K562 (cell line): ENCODE results near the gene MZB1. TPM values are rescaled to one million over a fixed set of nuclear protein-coding genes. Genes with fewer than 3 reads are reported as not detected.

Experiments used
- BACH1 ChIP-seq: fragments of 200-800 bp; sonication (Bioruptor generic); IDR thresholded peaks from 2 replicates; pipeline ENCODE4 v1.6.1; 2016; ENCODE audit warnings: missing genetic modification characterization, missing compliant biosample characterization
- BRD4 ChIP-seq: fragments of 200-600 bp; sonication (generic); IDR thresholded peaks from 2 replicates; pipeline ENCODE4 v1.6.1; 2017; ENCODE audit warnings: inconsistent platforms
- CBX3 ChIP-seq, 2 experiments: IDR thresholded peaks; 1 replicate in 1 of 2; 2 replicates in 1 of 2; pipeline ENCODE4 v1.6.1; 2012; ENCODE audit warnings: inconsistent platforms in 2 of 2, low read length in 2 of 2, borderline replicate concordance in 1 of 2, control low read depth in 1 of 2
- DNMT1 ChIP-seq: fragments of 450-650 bp; IDR thresholded peaks from 2 replicates; pipeline ENCODE4 v1.6.1; 2016; ENCODE audit warnings: antibody characterized with exemption, mild to moderate bottlenecking
- HNRNPK ChIP-seq: fragments of 200-400 bp; formaldehyde crosslinking; IDR thresholded peaks from one replicate; pipeline ENCODE4 v1.6.1; 2018; ENCODE audit warnings: mild to moderate bottlenecking, low read depth, low read length; ENCODE audit not compliant: poor library complexity, severe bottlenecking
- HOXB6 ChIP-seq: fragments of 250-450 bp; sonication (Bioruptor Pico); IDR thresholded peaks from 2 replicates; pipeline ENCODE4 v1.5.1; 2022; ENCODE audit warnings: mild to moderate bottlenecking, borderline replicate concordance
- KLF10 ChIP-seq: fragments of 250-450 bp; sonication (Bioruptor Pico); IDR thresholded peaks from 2 replicates; pipeline ENCODE4 v1.6.1; 2021; ENCODE audit warnings: matching md5 sums
- NFYB ChIP-seq: IDR thresholded peaks from 2 replicates; pipeline ENCODE4 v1.6.1; 2011; ENCODE audit warnings: mild to moderate bottlenecking, moderate library complexity; ENCODE audit not compliant: insufficient read length; ENCODE audit errors: extremely low read depth
- NR2C1 ChIP-seq, 2 experiments: fragments of 450-650 bp; IDR thresholded peaks; 2 replicates each; pipeline ENCODE4 v1.6.1; 2017; ENCODE audit warnings: mild to moderate bottlenecking in 2 of 2, antibody characterized with exemption in 1 of 2, inconsistent platforms in 1 of 2, missing compliant biosample characterization in 1 of 2, missing genetic modification characterization in 1 of 2
- RBFOX2 ChIP-seq: fragments of 200-400 bp; formaldehyde crosslinking; IDR thresholded peaks from 2 replicates; pipeline ENCODE4 v1.6.1; 2017; ENCODE audit warnings: low read depth, mild to moderate bottlenecking, low read length, moderate library complexity
- SIX5 ChIP-seq, 2 experiments: IDR thresholded peaks; 2 replicates each; pipeline ENCODE4 v1.6.1; 2011; ENCODE audit warnings: low read length in 2 of 2, borderline replicate concordance in 1 of 2, low read depth in 1 of 2, mild to moderate bottlenecking in 1 of 2, moderate library complexity in 1 of 2; ENCODE audit not compliant: insufficient read depth in 1 of 2
- SMAD1 ChIP-seq: fragments of 150-350 bp; IDR thresholded peaks from 2 replicates; pipeline ENCODE4 v1.6.1; 2014; ENCODE audit warnings: low read length, low read depth; ENCODE audit not compliant: partially characterized antibody
- STAT5A ChIP-seq: IDR thresholded peaks from 2 replicates; pipeline ENCODE4 v1.6.1; 2012; ENCODE audit warnings: low read length, inconsistent platforms, borderline replicate concordance
- TEAD4 ChIP-seq, 2 experiments: sonication (generic) in 1 of 2; formaldehyde crosslinking in 1 of 2; IDR thresholded peaks; 2 replicates each; pipeline versions ENCODE4 v1.6.1 to v1.8.0; 2012 to 2022; ENCODE audit warnings: borderline replicate concordance in 1 of 2, inconsistent platforms in 1 of 2, low read length in 1 of 2, mild to moderate bottlenecking in 1 of 2, missing genetic modification reagents in 1 of 2
- TFE3 ChIP-seq: fragments of 450-650 bp; formaldehyde crosslinking; IDR thresholded peaks from 2 replicates; pipeline ENCODE4 v1.4.0; 2020; ENCODE audit warnings: mild to moderate bottlenecking, mixed read lengths
- TRIM24 ChIP-seq, 2 experiments: fragments of 450-650 bp; IDR thresholded peaks; 2 replicates each; pipeline ENCODE4 v1.6.1; 2016
- U2AF2 ChIP-seq: fragments of 200-400 bp; formaldehyde crosslinking; optimal IDR thresholded peaks from 2 replicates; pipeline ENCODE3; 2017; ENCODE audit warnings: low read depth, mild to moderate bottlenecking, low read length
- ZBTB17 ChIP-seq: fragments of 450-650 bp; formaldehyde crosslinking; IDR thresholded peaks from 2 replicates; pipeline ENCODE4 v1.4.0; 2020; ENCODE audit warnings: mild to moderate bottlenecking
- ZBTB49 ChIP-seq: sonication (generic); formaldehyde crosslinking; IDR thresholded peaks from 2 replicates; pipeline ENCODE4 v1.8.0; 2022; ENCODE audit warnings: missing genetic modification reagents, mild to moderate bottlenecking, borderline replicate concordance
- ZFX ChIP-seq: sonication (generic); formaldehyde crosslinking; IDR thresholded peaks from 2 replicates; pipeline ENCODE4 v1.8.0; 2022; ENCODE audit warnings: mild to moderate bottlenecking, missing genetic modification reagents, moderate library complexity
- ZNF124 ChIP-seq: sonication (generic); formaldehyde crosslinking; IDR thresholded peaks from 2 replicates; pipeline ENCODE4 v1.8.1; 2022; ENCODE audit warnings: missing genetic modification reagents
- ZNF395 ChIP-seq: fragments of 200-800 bp; sonication (Bioruptor generic); IDR thresholded peaks from 2 replicates; pipeline ENCODE4 v1.6.1; 2017; ENCODE audit warnings: missing genetic modification characterization, missing compliant biosample characterization
- ZNF75A ChIP-seq: fragments of 450-650 bp; formaldehyde crosslinking; IDR thresholded peaks from 2 replicates; pipeline ENCODE4 v1.4.0; 2020; ENCODE audit warnings: mild to moderate bottlenecking
- polyA plus RNA-seq, 8 experiments: library from polyadenylated mRNA; depleted of rRNA in 4 of 8; stranded (reverse) in 5 of 8; unstranded in 3 of 8; fragments of >200 nt; fragmentation: Nextera tagmentation in 2 of 8; fragmentation: Illumina TruSeq in 1 of 8; extraction: Ambion mirVana in 2 of 8; extraction: Trizol in 1 of 8; gene quantifications; 2 replicates each; pipeline versions ENCODE4 v1.2.1 to v1.2.3, GENCODE V29; 2011 to 2014; ENCODE audit warnings: inconsistent platforms in 1 of 8, missing spikeins in 1 of 8
- total RNA-seq, 7 experiments: library from RNA; depleted of rRNA in 6 of 7; stranded (reverse); fragments of >200 nt in 6 of 7; fragmentation: Illumina TruSeq in 2 of 7; extraction: Trizol in 2 of 7; gene quantifications; 2 replicates each; pipeline versions ENCODE4 v1.2.1 to v1.2.3, GENCODE V29; 2011 to 2021; ENCODE audit warnings: low replicate concordance in 1 of 7

Gene MZB1
- total and polyA plus RNA-seq, 9 of the 15 experiments (the other 6 are each of a cell fraction or from before 2014, with no cell fraction given), result 0.13 to 0.31 TPM; not detected in 7

GRCh38 chr5:139341689-139342422 is 47.9 kb downstream of the MZB1 start, which contains the start of gene PAIP2 (continued):
- TF ChIP-seq RBFOX2, result peak; percentile 99
- no peak for TF ChIP-seq ZNF75A (CRISPR knock-in tag)
- TF ChIP-seq NR2C1 (IDR thresholded peaks at IDR 0.05), result no peak
- peak; percentile 31; the same call in 1 of the 2 replicates for TF ChIP-seq NR2C1 (tag; IDR thresholded peaks at IDR 0.05)
- no peak for TF ChIP-seq HOXB6
- no peak for TF ChIP-seq TFE3
- peak in 1 of 2 experiments; percentile 64; a peak in 1 of 3 replicates for TF ChIP-seq CBX3 (IDR thresholded peaks at IDR 0.05; ENCODE audit: borderline replicate concordance in 1 of 2, low read length in 2 of 2)
- no peak for TF ChIP-seq SMAD1
- TF ChIP-seq ZNF395 (CRISPR knock-in tag), result peak; percentile 62; the same call in 1 of the 2 replicates
- TF ChIP-seq TRIM24 (IDR thresholded peaks at IDR 0.05), result peak in 1 of 2 experiments; percentile 50; a peak in 1 of 4 replicates
- TF ChIP-seq BRD4, result 0 out of 2 replicates have a peak, but pooled peaks have one; percentile 80
- no peak; the same call in 1 of the 2 replicates for TF ChIP-seq BACH1 (tag)
- no peak for TF ChIP-seq ZBTB49
- no peak for TF ChIP-seq NFYB
- TF ChIP-seq U2AF2, result no peak
- no peak for TF ChIP-seq SIX5 (IDR thresholded peaks at IDR 0.05; ENCODE audit: borderline replicate concordance in 1 of 2, insufficient read depth in 1 of 2, low read depth in 1 of 2, low read length in 2 of 2)
- TF ChIP-seq TEAD4 (IDR thresholded peaks at IDR 0.05; ENCODE audit: low read length), result no peak
- no peak for TF ChIP-seq TEAD4 (CRISPR knock-in tag; IDR thresholded peaks at IDR 0.05; ENCODE audit: borderline replicate concordance)
- TF ChIP-seq HNRNPK, result no peak
- TF ChIP-seq STAT5A, result no peak
- TF ChIP-seq ZBTB17 (CRISPR knock-in tag), result peak; percentile 68; the same call in 1 of the 2 replicates
- TF ChIP-seq ZNF124 (CRISPR knock-in tag), result no peak
- no peak for TF ChIP-seq KLF10 (CRISPR knock-in tag)
- peak; percentile 94 for TF ChIP-seq ZFX
- no peak for TF ChIP-seq DNMT1
